Neural cell (in vitro differentiated cells): ENCODE data around the gene SLC6A3.

Source experiments
- CTCF ChIP-seq: fragments of 450-650 bp; IDR thresholded peaks from 2 replicates; pipeline ENCODE4 v1.5.1; 2014; ENCODE audit warnings: antibody characterized with exemption, mild to moderate bottlenecking, moderate library complexity; ENCODE audit not compliant: poor library complexity, severe bottlenecking
- EP300 ChIP-seq: fragments of 450-650 bp; conservative IDR thresholded peaks from 2 replicates; pipeline ENCODE4 v1.6.1; 2014; ENCODE audit warnings: antibody characterized with exemption, mild to moderate bottlenecking, moderate library complexity; ENCODE audit not compliant: poor library complexity, severe bottlenecking
- EZH2 ChIP-seq: fragments of 200-600, 300-800 bp; shearing (Covaris generic), sonication (generic); IDR thresholded peaks from 2 replicates; pipeline ENCODE4 v1.6.1; 2014; ENCODE audit warnings: antibody characterized with exemption, low read length, borderline replicate concordance, mild to moderate bottlenecking; ENCODE audit not compliant: insufficient read depth, poor library complexity, severe bottlenecking
- MXI1 ChIP-seq: fragments of 450-650 bp; conservative IDR thresholded peaks from 2 replicates; pipeline ENCODE4 v1.6.1; 2014; ENCODE audit warnings: antibody characterized with exemption, mild to moderate bottlenecking; ENCODE audit not compliant: poor library complexity, severe bottlenecking
- POLR2AphosphoS5 ChIP-seq: IDR thresholded peaks from 2 replicates; pipeline ENCODE4 v1.6.1; 2012
- RAD21 ChIP-seq: fragments of 450-650 bp; conservative IDR thresholded peaks from 2 replicates; pipeline ENCODE4 v1.6.1; 2014; ENCODE audit warnings: antibody characterized with exemption, mild to moderate bottlenecking, moderate library complexity
- REST ChIP-seq: IDR thresholded peaks from 2 replicates; pipeline ENCODE4 v1.6.1; 2012; ENCODE audit warnings: borderline replicate concordance
- SMC3 ChIP-seq: fragments of 450-650 bp; conservative IDR thresholded peaks from 2 replicates; pipeline ENCODE4 v1.6.1; 2014; ENCODE audit warnings: antibody characterized with exemption, mild to moderate bottlenecking, moderate library complexity; ENCODE audit not compliant: poor library complexity
- TAF1 ChIP-seq: IDR thresholded peaks from 2 replicates; pipeline ENCODE4 v1.6.1; 2012; ENCODE audit warnings: low read depth

GRCh38 chr5:1438871-1439270 lies 6.4 kb downstream of the SLC6A3 start:
- TF ChIP-seq CTCF (no peak), MXI1 (no peak), EZH2 (no peak), REST (no peak), TAF1 (no peak), SMC3 (no peak), POLR2AphosphoS5 (no peak), EP300 (no peak), RAD21 (no peak)
